Loucy (cell line): ENCODE measurements around the gene CSNK1G2.

ENCODE experiments used
- H2AFZ ChIP-seq: fragments of 200-600 bp; sonication (generic); 2 replicates; pipeline ENCODE4 v1.6.0; 2016; ENCODE audit warnings: antibody characterized with exemption, mild to moderate bottlenecking, low read length, moderate library complexity
- H3F3A ChIP-seq: fragments of 200-600 bp; 2 replicates; pipeline ENCODE4 v1.6.0; 2016; ENCODE audit warnings: antibody characterized with exemption, low read depth, mild to moderate bottlenecking
- H3K27me3 ChIP-seq: fragments of 200-600 bp; sonication (generic); 2 replicates; pipeline ENCODE4 v1.6.1; 2014; ENCODE audit warnings: low read length, mild to moderate bottlenecking; ENCODE audit not compliant: insufficient read depth, poor library complexity, severe bottlenecking
- H3K36me3 ChIP-seq: fragments of 200-600 bp; sonication (generic); 2 replicates; pipeline ENCODE4 v1.6.1; 2016; ENCODE audit warnings: low read length; ENCODE audit not compliant: insufficient read depth
- H3K4me1 ChIP-seq: fragments of 200-600 bp; sonication (generic); 2 replicates; pipeline ENCODE4 v1.5.1; 2014; ENCODE audit warnings: low read length, mild to moderate bottlenecking; ENCODE audit not compliant: insufficient read depth, poor library complexity, severe bottlenecking
- H3K4me2 ChIP-seq: fragments of 200-600 bp; sonication (generic); 2 replicates; pipeline ENCODE4 v1.6.0; 2014; ENCODE audit warnings: antibody characterized with exemption, low read length, low read depth, mild to moderate bottlenecking; ENCODE audit not compliant: poor library complexity, severe bottlenecking
- H3K4me3 ChIP-seq: fragments of 200-600 bp; sonication (generic); 2 replicates; pipeline ENCODE4 v1.5.1; 2014; ENCODE audit warnings: low read length, mild to moderate bottlenecking, mixed read lengths; ENCODE audit not compliant: poor library complexity, severe bottlenecking
- H3K79me2 ChIP-seq: fragments of 200-600 bp; sonication (generic); 2 replicates; pipeline ENCODE4 v1.6.1; 2014; ENCODE audit warnings: low read length; ENCODE audit not compliant: insufficient read depth
- H3K9ac ChIP-seq: fragments of 200-600 bp; sonication (generic); 2 replicates; pipeline ENCODE4 v1.6.0; 2014; ENCODE audit warnings: mild to moderate bottlenecking, low read depth, low read length, moderate library complexity; ENCODE audit not compliant: poor library complexity, severe bottlenecking
- H3K9me2 ChIP-seq: fragments of 200-600 bp; sonication (generic); replicated peaks from 2 replicates; pipeline ENCODE4 v1.6.1; 2016; ENCODE audit warnings: low read depth, low read length, mixed read lengths
- H3K9me3 ChIP-seq: fragments of 200-600 bp; sonication (generic); 2 replicates; pipeline ENCODE4 v1.6.1; 2014; ENCODE audit warnings: mild to moderate bottlenecking, antibody characterized with exemption, low read length, low read depth; ENCODE audit not compliant: insufficient read depth
- H4K20me1 ChIP-seq: fragments of 200-600 bp; sonication (generic); 2 replicates; pipeline ENCODE4 v1.6.0; 2014; ENCODE audit warnings: antibody characterized with exemption, low read length, mild to moderate bottlenecking; ENCODE audit not compliant: insufficient read depth, poor library complexity, severe bottlenecking
- EZH2phosphoT487 ChIP-seq: fragments of 200-600 bp; IDR thresholded peaks from 2 replicates; pipeline ENCODE4 v1.6.1; 2018; ENCODE audit warnings: antibody characterized with exemption, mild to moderate bottlenecking, moderate library complexity, borderline replicate concordance
- TF ChIP-seq, protein P1 (sequence below): fragments of 200-600 bp; sonication (generic); conservative IDR thresholded peaks from 2 replicates; pipeline ENCODE4 v1.5.1; 2014; ENCODE audit warnings: mild to moderate bottlenecking, antibody characterized with exemption, low read length

Gene CSNK1G2

GRCh38 chr19:1968279-1969175, 27.6 kb downstream of the CSNK1G2 start:
- peaks cover 48% of the 10 kb centered on the region; the same call in 1 of the 2 replicates for H3K79me2 ChIP-seq
- H4K20me1 ChIP-seq = peaks cover 37% of the 10 kb centered on the region
- no peaks in the 10 kb centered on the region for H3F3A ChIP-seq
- no peak overlapping the region for H3K4me2 ChIP-seq
- no peaks in the 10 kb centered on the region for H3K4me1 ChIP-seq
- H3K27me3 ChIP-seq = no peaks in the 10 kb centered on the region
- no peak overlapping the region for H3K4me3 ChIP-seq
- no peaks in the 10 kb centered on the region for H3K9me3 ChIP-seq
- peaks cover 27% of the 10 kb centered on the region; the same call in 1 of the 2 replicates for H3K36me3 ChIP-seq
- H3K9ac ChIP-seq = no peak overlapping the region
- no peak for TF ChIP-seq EZH2phosphoT487
- TF ChIP-seq, protein P1, sequence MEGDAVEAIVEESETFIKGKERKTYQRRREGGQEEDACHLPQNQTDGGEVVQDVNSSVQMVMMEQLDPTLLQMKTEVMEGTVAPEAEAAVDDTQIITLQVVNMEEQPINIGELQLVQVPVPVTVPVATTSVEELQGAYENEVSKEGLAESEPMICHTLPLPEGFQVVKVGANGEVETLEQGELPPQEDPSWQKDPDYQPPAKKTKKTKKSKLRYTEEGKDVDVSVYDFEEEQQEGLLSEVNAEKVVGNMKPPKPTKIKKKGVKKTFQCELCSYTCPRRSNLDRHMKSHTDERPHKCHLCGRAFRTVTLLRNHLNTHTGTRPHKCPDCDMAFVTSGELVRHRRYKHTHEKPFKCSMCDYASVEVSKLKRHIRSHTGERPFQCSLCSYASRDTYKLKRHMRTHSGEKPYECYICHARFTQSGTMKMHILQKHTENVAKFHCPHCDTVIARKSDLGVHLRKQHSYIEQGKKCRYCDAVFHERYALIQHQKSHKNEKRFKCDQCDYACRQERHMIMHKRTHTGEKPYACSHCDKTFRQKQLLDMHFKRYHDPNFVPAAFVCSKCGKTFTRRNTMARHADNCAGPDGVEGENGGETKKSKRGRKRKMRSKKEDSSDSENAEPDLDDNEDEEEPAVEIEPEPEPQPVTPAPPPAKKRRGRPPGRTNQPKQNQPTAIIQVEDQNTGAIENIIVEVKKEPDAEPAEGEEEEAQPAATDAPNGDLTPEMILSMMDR = no peak
- H2AFZ ChIP-seq = no peak overlapping the region
- no peaks in the 10 kb centered on the region for H3K9me2 ChIP-seq

GRCh38 chr19:1969176-1970002, 28.4 kb downstream of the CSNK1G2 start:
- peaks cover 37% of the 10 kb centered on the region for H4K20me1 ChIP-seq
- no peak overlapping the region for H3K9ac ChIP-seq
- no peaks in the 10 kb centered on the region for H3K27me3 ChIP-seq
- no peaks in the 10 kb centered on the region for H3K9me2 ChIP-seq
- H3K9me3 ChIP-seq = no peaks in the 10 kb centered on the region
- H3K4me2 ChIP-seq = no peak overlapping the region
- peaks cover 27% of the 10 kb centered on the region; the same call in 1 of the 2 replicates for H3K36me3 ChIP-seq
- H2AFZ ChIP-seq = no peak overlapping the region
- H3K4me3 ChIP-seq = no peak overlapping the region
- no peak for TF ChIP-seq EZH2phosphoT487
- TF ChIP-seq, protein P1 = no peak
- H3K79me2 ChIP-seq = peaks cover 52% of the 10 kb centered on the region; the same call in 1 of the 2 replicates
- no peaks in the 10 kb centered on the region for H3K4me1 ChIP-seq
- H3F3A ChIP-seq = no peaks in the 10 kb centered on the region

DNA sequence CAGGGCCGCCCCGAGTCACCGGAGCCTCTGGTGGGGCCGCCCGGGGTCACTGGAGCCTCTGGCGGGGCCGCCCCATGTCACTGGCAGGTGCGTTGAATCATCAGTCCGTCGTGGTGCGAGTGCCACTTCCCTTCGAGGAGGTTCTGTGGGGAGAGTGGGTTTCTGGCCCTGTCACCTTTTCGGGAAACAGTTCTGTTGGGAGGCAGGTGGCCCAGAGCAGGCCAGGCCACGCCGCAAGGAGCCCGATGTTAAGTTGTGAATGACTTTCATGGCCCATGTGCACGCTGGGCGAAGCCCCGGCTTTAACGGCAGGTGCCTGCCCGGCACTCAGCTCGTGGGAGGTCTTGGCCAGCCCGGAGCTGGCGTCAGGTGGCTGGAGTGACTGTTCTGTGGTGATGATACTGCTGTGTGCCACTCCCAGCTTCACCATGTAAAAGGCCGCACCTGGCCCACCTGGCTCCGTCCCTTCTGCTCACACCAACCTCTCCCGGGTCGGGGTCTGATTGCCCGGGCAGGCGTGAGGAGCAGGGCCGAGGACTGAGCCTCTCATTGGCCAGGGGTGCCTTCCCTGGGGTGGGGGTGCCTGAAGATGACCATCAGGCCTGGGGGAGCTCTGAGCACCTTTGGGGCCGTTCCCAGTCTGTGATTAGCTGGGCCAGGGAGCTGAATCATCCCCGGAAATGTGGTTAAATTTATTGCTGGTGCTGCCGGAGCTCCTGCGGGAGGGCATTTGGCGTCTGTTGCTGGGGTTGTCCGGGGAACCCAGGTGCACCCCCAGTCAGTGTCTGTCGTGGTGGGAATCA, 29.2 kb downstream of the CSNK1G2 start:
- no peak for TF ChIP-seq EZH2phosphoT487
- TF ChIP-seq, protein P1 = no peak
- Histone ChIP-seq H3K4me3 (no peak overlapping the region), H3K9ac (no peak overlapping the region), H3K4me1 (no peaks in the 10 kb centered on the region), H3F3A (no peaks in the 10 kb centered on the region), H3K4me2 (no peak overlapping the region), H3K9me3 (no peaks in the 10 kb centered on the region), H4K20me1 (peaks cover 34% of the 10 kb centered on the region), H3K27me3 (no peaks in the 10 kb centered on the region), H3K9me2 (no peaks in the 10 kb centered on the region), H2AFZ (no peak overlapping the region), H3K36me3 (peaks cover 32% of the 10 kb centered on the region; the same call in 1 of the 2 replicates), H3K79me2 (peaks cover 58% of the 10 kb centered on the region; the same call in 1 of the 2 replicates)
